SK-N-SH (cell line): ENCODE results near the gene RAB3A. TPM values are rescaled to one million over a fixed set of nuclear protein-coding genes. Genes with fewer than 3 reads are reported as not detected.

Source experiments
- CTCF ChIA-PET: fragments of 300-600, 350-600 bp; formaldehyde crosslinking; extraction: SDS; loops from one replicate; lab custom pipeline; 2021; lab: Yijun Ruan, JAX
- POLR2A ChIA-PET: fragments of 350-600 bp; sonication (Branson Sonifier 250); formaldehyde crosslinking; extraction: SDS; loops from one replicate; lab custom pipeline; 2020; ENCODE audit warnings: antibody characterized with exemption, inconsistent platforms; lab: Yijun Ruan, JAX
- DNase-seq: peaks from one replicate; pipeline ENCODE4 v3.0.0; 2012
- H2AFZ ChIP-seq: fragments of 200-600 bp; sonication (generic); 2 replicates; pipeline ENCODE4 v1.8.1; 2016; ENCODE audit warnings: antibody characterized with exemption, mild to moderate bottlenecking, low read depth
- H3F3A ChIP-seq: fragments of 200-600 bp; sonication (generic); replicated peaks from 2 replicates; pipeline ENCODE3; 2016; ENCODE audit warnings: antibody characterized with exemption, mild to moderate bottlenecking; ENCODE audit not compliant: insufficient read depth
- H3K27ac ChIP-seq, 2 experiments: fragments of 200-500 bp in 1 of 2; fragments of 200-600 bp in 1 of 2; sonication (Bioruptor generic) in 1 of 2; sonication (generic), shearing (Covaris generic) in 1 of 2; 2 replicates each; pipeline versions ENCODE4 v1.5.1 to v1.6.1; 2014 to 2016; ENCODE audit warnings: low read depth in 2 of 2, inconsistent platforms in 1 of 2, low read length in 1 of 2, mild to moderate bottlenecking in 1 of 2, mixed read lengths in 1 of 2
- H3K27me3 ChIP-seq: fragments of 200-600 bp; sonication (generic), shearing (Covaris generic); 2 replicates; pipeline ENCODE4 v1.6.1; 2016; ENCODE audit warnings: mixed run types; ENCODE audit not compliant: insufficient read depth
- H3K36me3 ChIP-seq, 2 experiments: fragments of 200-500 bp in 1 of 2; fragments of 200-600 bp in 1 of 2; sonication (Bioruptor generic) in 1 of 2; sonication (generic) in 1 of 2; replicated peaks in 1 of 2; 2 replicates each; pipeline versions ENCODE3 to v1.5.1; 2014 to 2016; ENCODE audit warnings: low read length in 1 of 2, mild to moderate bottlenecking in 1 of 2; ENCODE audit not compliant: insufficient read depth in 2 of 2, control insufficient read depth in 1 of 2
- H3K4me1 ChIP-seq, 2 experiments: fragments of 200-500 bp in 1 of 2; fragments of 200-600 bp in 1 of 2; sonication (Bioruptor generic) in 1 of 2; sonication (generic), shearing (Covaris generic) in 1 of 2; 2 replicates each; pipeline versions ENCODE4 v1.5.1 to v1.6.1; 2014 to 2016; ENCODE audit warnings: low read depth in 1 of 2, low read length in 1 of 2, mixed run types in 1 of 2; ENCODE audit not compliant: insufficient read depth in 2 of 2, control insufficient read depth in 1 of 2
- H3K4me2 ChIP-seq: fragments of 200-600 bp; sonication (generic), shearing (Covaris generic); 2 replicates; pipeline ENCODE4 v1.6.1; 2017; ENCODE audit warnings: mixed run types
- H3K4me3 ChIP-seq, 2 experiments: fragments of 200-500 bp in 1 of 2; fragments of 200-600 bp in 1 of 2; sonication (Bioruptor generic) in 1 of 2; sonication (generic), shearing (Covaris generic) in 1 of 2; 2 replicates each; pipeline versions ENCODE4 v1.5.1 to v1.8.1; 2014 to 2016; ENCODE audit warnings: low read depth in 2 of 2, inconsistent platforms in 1 of 2, low read length in 1 of 2, mild to moderate bottlenecking in 1 of 2, mixed read lengths in 1 of 2, moderate library complexity in 1 of 2
- H3K79me2 ChIP-seq: fragments of 200-600 bp; sonication (generic); 2 replicates; pipeline ENCODE4 v1.8.1; 2017; ENCODE audit warnings: mild to moderate bottlenecking; ENCODE audit not compliant: insufficient read depth
- H3K9ac ChIP-seq: fragments of 200-600 bp; sonication (generic); 2 replicates; pipeline ENCODE4 v1.6.1; 2017; ENCODE audit warnings: mixed run types
- H3K9me2 ChIP-seq: fragments of 200-600 bp; sonication (generic); 2 replicates; pipeline ENCODE4 v1.6.1; 2017; ENCODE audit warnings: mixed run types
- H3K9me3 ChIP-seq: fragments of 200-600 bp; sonication (generic); 2 replicates; pipeline ENCODE4 v1.6.1; 2017; ENCODE audit warnings: mixed run types, mild to moderate bottlenecking, moderate library complexity
- H4K20me1 ChIP-seq: fragments of 200-600 bp; sonication (generic); 2 replicates; pipeline ENCODE4 v1.6.1; 2017; ENCODE audit warnings: mild to moderate bottlenecking, mixed run types; ENCODE audit not compliant: insufficient read depth
- ELF1 ChIP-seq: IDR thresholded peaks from 2 replicates; pipeline ENCODE4 v1.4.0; 2012
- EZH2phosphoT487 ChIP-seq: fragments of 200-600 bp; sonication (generic); IDR thresholded peaks from 2 replicates; pipeline ENCODE4 v1.6.1; 2017; ENCODE audit warnings: low read depth, mixed run types, mild to moderate bottlenecking, antibody characterized with exemption, moderate library complexity, borderline replicate concordance
- FOSL2 ChIP-seq: IDR thresholded peaks from 2 replicates; pipeline ENCODE4 v1.4.0; 2012; ENCODE audit warnings: low read depth, mild to moderate bottlenecking, moderate library complexity, borderline replicate concordance
- GABPA ChIP-seq: IDR thresholded peaks from 2 replicates; pipeline ENCODE4 v1.4.0; 2012; ENCODE audit warnings: low read depth, mild to moderate bottlenecking
- IRF3 ChIP-seq: fragments of 150-350 bp; IDR thresholded peaks from 2 replicates; pipeline ENCODE4 v1.6.1; 2016; ENCODE audit warnings: mild to moderate bottlenecking, low read depth, low read length
- NFIC ChIP-seq: IDR thresholded peaks from 2 replicates; pipeline ENCODE4 v1.4.0; 2012; ENCODE audit warnings: borderline replicate concordance
- PBX3 ChIP-seq: IDR thresholded peaks from 2 replicates; pipeline ENCODE4; 2012
- RCOR1 ChIP-seq: fragments of 150-350 bp; IDR thresholded peaks from 2 replicates; pipeline ENCODE4 v1.6.1; 2017; ENCODE audit warnings: antibody characterized with exemption, low read length
- RFX5 ChIP-seq: IDR thresholded peaks from 2 replicates; pipeline ENCODE4 v1.6.1; 2012; ENCODE audit warnings: mild to moderate bottlenecking, improper control_type of control experiment, low read length
- RXRA ChIP-seq: IDR thresholded peaks from 2 replicates; pipeline ENCODE4 v1.4.0; 2012; ENCODE audit warnings: low read depth, mild to moderate bottlenecking, borderline replicate concordance
- TCF12 ChIP-seq: IDR thresholded peaks from 2 replicates; pipeline ENCODE4 v1.4.0; 2012
- TEAD4 ChIP-seq: IDR thresholded peaks from 2 replicates; pipeline ENCODE4 v1.4.0; 2012; ENCODE audit warnings: mild to moderate bottlenecking, borderline replicate concordance; ENCODE audit not compliant: insufficient read depth
- YY1 ChIP-seq: IDR thresholded peaks from 2 replicates; pipeline ENCODE4 v1.4.0; 2012; ENCODE audit warnings: low read depth, mild to moderate bottlenecking
- WGBS: methylation state at CpG from one replicate; pipeline ENCODE4 v1.1.6; 2017; ENCODE audit warnings: low lambda C conversion rate; 5-methylcytosine and 5-hydroxymethylcytosine counted together
- polyA plus RNA-seq, 3 experiments: library from polyadenylated mRNA; depleted of rRNA; stranded (reverse); fragments of >200 nt; gene quantifications; 2 replicates each; pipeline ENCODE4 v1.2.3, GENCODE V29; 2012
- TF ChIP-seq, protein P1 (sequence below): fragments of 150-350 bp; IDR thresholded peaks from 2 replicates; pipeline ENCODE4 v1.6.1; 2017; ENCODE audit warnings: antibody characterized with exemption, low read length, low read depth, borderline replicate concordance

The RAB3A gene
- polyA plus RNA-seq, 1 of the 3 experiments (the other 2 are of a cell fraction), result 9.7 TPM

DNA sequence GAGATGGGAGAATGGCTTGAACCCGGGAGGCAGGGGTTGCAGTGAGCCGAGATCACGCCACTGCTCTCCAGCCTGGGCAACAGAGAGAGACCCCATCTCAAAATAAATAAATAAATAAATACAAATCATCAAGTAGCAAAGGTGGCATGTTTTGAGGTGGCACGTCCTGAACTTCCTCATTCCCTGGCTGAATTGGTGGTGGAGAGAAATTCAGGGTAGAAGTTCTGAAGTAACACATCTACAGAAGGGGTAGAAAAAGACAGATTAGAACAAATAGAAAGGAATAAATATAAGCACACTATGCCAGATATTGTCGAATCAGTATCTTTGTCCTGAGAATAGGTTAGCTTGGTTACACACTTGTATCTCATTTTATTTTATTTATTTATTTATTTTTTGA is 23.9 kb downstream of the RAB3A start:
- no peaks in the 10 kb centered on the region for H3K36me3 ChIP-seq
- no peaks in the 10 kb centered on the region for H3K9me3 ChIP-seq
- CTCF ChIA-PET, result interaction anchor here (0.9 to 1.5 kb wide), 4 partner anchors 10 to 72 kb away, joined by 3 to 5 read pairs (median 4); no protein-coding TSS in a partner anchor
- H3K27me3 ChIP-seq, result no peaks in the 10 kb centered on the region
- no peaks in the 10 kb centered on the region for H3F3A ChIP-seq
- WGBS, result 80% methylated on average over 5 of the region's 5 CpGs
- no peaks in the 10 kb centered on the region for H3K79me2 ChIP-seq
- no peaks in the 10 kb centered on the region for H3K9me2 ChIP-seq
- H3K27ac ChIP-seq, result no peak overlapping the region
- no peak overlapping the region for H3K9ac ChIP-seq
- no peaks in the 10 kb centered on the region; a peak in 1 of 4 replicates for H3K4me1 ChIP-seq
- H3K4me2 ChIP-seq, result no peak overlapping the region
- TF ChIP-seq TCF12, result no peak
- no peak for TF ChIP-seq RFX5
- no peak for TF ChIP-seq YY1
- no peak for TF ChIP-seq RXRA
- no peak overlapping the region for H3K4me3 ChIP-seq
- no peak overlapping the region for H2AFZ ChIP-seq
- no peak for DNase-seq
- POLR2A ChIA-PET, result no interaction called here
- H4K20me1 ChIP-seq, result no peaks in the 10 kb centered on the region

- no peaks in the 10 kb centered on the region for H4K20me1 ChIP-seq
- no peak overlapping the region for H3K27ac ChIP-seq
- no peak overlapping the region for H3K4me2 ChIP-seq
- no peaks in the 10 kb centered on the region for H3K9me2 ChIP-seq
- H3K9me3 ChIP-seq, result no peaks in the 10 kb centered on the region
- CTCF ChIA-PET, result interaction anchor here (1.0 to 2.2 kb wide), 8 partner anchors 9 to 180 kb away, joined by 3 to 10 read pairs (median 6); no protein-coding TSS in a partner anchor
- H3K36me3 ChIP-seq, result no peaks in the 10 kb centered on the region
- POLR2A ChIA-PET, result no interaction called here
- H3K27me3 ChIP-seq, result no peaks in the 10 kb centered on the region
- no peak overlapping the region for H3K4me3 ChIP-seq
- no peaks in the 10 kb centered on the region for H3K79me2 ChIP-seq
- no peak overlapping the region for H3K9ac ChIP-seq
- no peaks in the 10 kb centered on the region for H3F3A ChIP-seq
- peaks cover 0 to 8% of the 10 kb centered on the region in 2 experiments; a peak in 1 of 4 replicates for H3K4me1 ChIP-seq
- no peak for DNase-seq
- WGBS, result 84% methylated on average over 15 of the region's 19 CpGs
- no peak overlapping the region for H2AFZ ChIP-seq
- TF ChIP-seq TEAD4, result no peak
- TF ChIP-seq ELF1, result no peak
- TF ChIP-seq IRF3, result no peak
- no peak for TF ChIP-seq RCOR1
- TF ChIP-seq, all 33 proteins: peak for 0
Measured at GRCh38 chr19:18176367-18177310, 27.2 kb downstream of the RAB3A start.

DNA sequence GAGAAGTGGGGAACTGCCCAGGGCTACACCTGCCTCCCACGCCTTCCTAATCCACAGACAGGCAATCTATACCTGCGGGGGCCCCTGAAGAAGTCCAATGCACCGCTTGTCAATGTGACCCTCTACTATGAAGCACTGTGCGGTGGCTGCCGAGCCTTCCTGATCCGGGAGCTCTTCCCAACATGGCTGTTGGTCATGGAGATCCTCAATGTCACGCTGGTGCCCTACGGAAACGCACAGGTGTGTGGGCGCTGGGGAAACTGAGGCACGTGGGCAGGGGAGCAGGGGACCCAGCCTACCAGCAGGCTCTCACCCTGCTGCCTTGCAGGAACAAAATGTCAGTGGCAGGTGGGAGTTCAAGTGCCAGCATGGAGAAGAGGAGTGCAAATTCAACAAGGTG is 28.9 kb downstream of the RAB3A start:
- no peak for DNase-seq
- Histone ChIP-seq H3K36me3 (no peaks in the 10 kb centered on the region), H3F3A (peaks cover 5% of the 10 kb centered on the region), H3K4me1 (peaks cover 0 to 8% of the 10 kb centered on the region in 2 experiments; a peak in 1 of 4 replicates), H3K27me3 (no peaks in the 10 kb centered on the region), H3K79me2 (no peaks in the 10 kb centered on the region), H3K9ac (no peak overlapping the region), H3K9me3 (no peaks in the 10 kb centered on the region), H4K20me1 (no peaks in the 10 kb centered on the region), H2AFZ (no peak overlapping the region), H3K9me2 (no peaks in the 10 kb centered on the region), H3K27ac (no peak overlapping the region), H3K4me2 (no peak overlapping the region), H3K4me3 (no peak overlapping the region)
- WGBS, result no CpG with 5 or more reads among the region's 11 CpGs
- ChIA-PET POLR2A (no interaction called here), CTCF (interaction anchor here (1.1 to 2.3 kb wide), 6 partner anchors 10 to 77 kb away, joined by 3 to 19 read pairs (median 8); partner anchors contain the start of gene MPV17L2)
- TF ChIP-seq NFIC (no peak), IRF3 (no peak), EZH2phosphoT487 (no peak), PBX3 (no peak), RCOR1 (no peak), TCF12 (no peak), FOSL2 (no peak), GABPA (no peak)
- TF ChIP-seq, protein P1, sequence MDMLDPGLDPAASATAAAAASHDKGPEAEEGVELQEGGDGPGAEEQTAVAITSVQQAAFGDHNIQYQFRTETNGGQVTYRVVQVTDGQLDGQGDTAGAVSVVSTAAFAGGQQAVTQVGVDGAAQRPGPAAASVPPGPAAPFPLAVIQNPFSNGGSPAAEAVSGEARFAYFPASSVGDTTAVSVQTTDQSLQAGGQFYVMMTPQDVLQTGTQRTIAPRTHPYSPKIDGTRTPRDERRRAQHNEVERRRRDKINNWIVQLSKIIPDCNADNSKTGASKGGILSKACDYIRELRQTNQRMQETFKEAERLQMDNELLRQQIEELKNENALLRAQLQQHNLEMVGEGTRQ, result no peak
